Spleen (tissue), 11 donors: Measurements from ENCODE around the gene MAPK7. TPM values are rescaled to one million over a fixed set of nuclear protein-coding genes. Genes with fewer than 3 reads are reported as not detected.

ENCODE experiments used
- DNase-seq: peaks from one replicate; pipeline ENCODE4 v3.0.0-alpha.2; 2020
- H3K27ac ChIP-seq, 8 donors: fragments of 200-600 bp; sonication (generic) in 7 of 8; 1 replicate in 4 of 8; 2 replicates in 4 of 8; pipeline versions ENCODE4 v1.5.0 to v1.8.0; 2016 to 2021; ENCODE audit warnings: inconsistent platforms in 4 of 8, mild to moderate bottlenecking in 4 of 8, moderate library complexity in 1 of 8
- H3K27me3 ChIP-seq, 7 donors: fragments of 200-600 bp; sonication (generic) in 6 of 7; replicated peaks in 1 of 7; 1 replicate in 4 of 7; 2 replicates in 3 of 7; pipeline versions ENCODE4 v1.5.0 to v1.8.0; 2016 to 2021; ENCODE audit warnings: inconsistent platforms in 3 of 7, mild to moderate bottlenecking in 1 of 7
- H3K36me3 ChIP-seq, 6 donors: fragments of 200-600 bp; sonication (generic) in 5 of 6; 1 replicate in 4 of 6; 2 replicates in 2 of 6; pipeline versions ENCODE4 v1.5.0 to v1.8.0; 2016 to 2021; ENCODE audit warnings: inconsistent platforms in 2 of 6
- H3K4me1 ChIP-seq, 6 donors: fragments of 200-600 bp; sonication (generic) in 5 of 6; 1 replicate in 3 of 6; 2 replicates in 3 of 6; pipeline versions ENCODE4 v1.5.0 to v1.8.0; 2016 to 2021; ENCODE audit warnings: inconsistent platforms in 3 of 6
- H3K4me3 ChIP-seq, 8 donors: fragments of 200-600 bp; sonication (generic) in 7 of 8; 1 replicate in 4 of 8; 2 replicates in 4 of 8; pipeline versions ENCODE4 v1.5.0 to v1.8.0; 2016 to 2021; ENCODE audit warnings: inconsistent platforms in 4 of 8, mild to moderate bottlenecking in 4 of 8, moderate library complexity in 2 of 8
- H3K9me3 ChIP-seq, 8 donors: fragments of 200-600 bp; sonication (generic) in 7 of 8; 1 replicate in 4 of 8; 2 replicates in 4 of 8; pipeline versions ENCODE4 v1.5.0 to v1.8.0; 2016 to 2021; ENCODE audit warnings: inconsistent platforms in 4 of 8
- POLR2A ChIP-seq, 3 donors: fragments of 450-650 bp; IDR thresholded peaks; one replicate each; pipeline ENCODE4 v1.5.1; 2017; ENCODE audit warnings: antibody characterized with exemption in 3 of 3, mild to moderate bottlenecking in 1 of 3
- POLR2AphosphoS5 ChIP-seq, 3 donors: sonication (generic); formaldehyde crosslinking; IDR thresholded peaks; one replicate each; pipeline ENCODE4 v1.5.1; 2017; ENCODE audit warnings: antibody characterized with exemption in 3 of 3
- WGBS, 5 donors: extraction: QIAGEN DNeasy Blood & Tissue Kit in 3 of 5; methylation state at CpG; one replicate each; pipeline versions ENCODE4 v1.1.5 to v1.1.7; 2013 to 2018; 5-methylcytosine and 5-hydroxymethylcytosine counted together
- intact Hi-C: fragments of 100-400 bp; cut with DNase I; formaldehyde crosslinking; loops from one replicate; pipeline ENCODE4 v1.15.0; 2023; ENCODE audit warnings: low total_unique reads
- polyA plus RNA-seq, 3 donors: library from polyadenylated mRNA; stranded (reverse); fragments of 200-250 nt; gene quantifications; one replicate each; pipeline ENCODE4 v1.2.1, GENCODE V29; 2013
- total RNA-seq, 7 donors: library from RNA; depleted of rRNA in 3 of 7; stranded (reverse); fragments of >200 nt in 3 of 7; fragmentation: NEBNext Ultra II Directional in 4 of 7; extraction: Animal tissue kit (Norgen Biotek cat#: 25700) in 4 of 7; gene quantifications; one replicate each; pipeline versions ENCODE4 v1.1.0 to v1.2.1, GENCODE V29; 2016 to 2021
- TF ChIP-seq, protein P1 (sequence below), 11 experiments: fragments of 200-600 bp in 7 of 11; fragments of 450-650 bp in 4 of 11; sonication (generic) in 4 of 11; IDR thresholded peaks in 8 of 11; conservative IDR thresholded peaks in 3 of 11; 1 replicate in 7 of 11; 2 replicates in 4 of 11; pipeline versions ENCODE4 v1.4.0 to v1.8.0; 2016 to 2021; ENCODE audit warnings: antibody characterized with exemption in 11 of 11, inconsistent platforms in 4 of 11, mild to moderate bottlenecking in 1 of 11
- donor health status: healthy with polysubstance abuse.
- donor health status: DM: no; HTN: no; CAD: no; lungs with moderate emphysema.
- donor health status: DM: no; HTN: no; CAD: no.
- donor health status: Bipolar disorder and iron deficiency.
- donor health status: healthy.
- donor health status: DM: no; HTN: no; CAD: no.
- donor health status: DM: yes; HTN: yes; CAD: no.

The MAPK7 gene
- total and polyA plus RNA-seq, 10 donors = 5.7 to 56.2 (median 30.3) TPM

GRCh38 chr17:19362277-19363113, 15.8 kb upstream of the MAPK7 start, which contains the start of gene B9D1:
TSS of gene B9D1 (minus strand) at chr17:19362723. CDS start at chr17:19362569, 154 bp downstream.
- WGBS, 5 donors = 0 to 1% (median 1%) methylated on average over 27 to 83 of the region's 83 CpGs
- intact Hi-C loops = loop anchor here (2.0 kb wide), 1 partner anchor 84 kb away; no protein-coding TSS in a partner anchor

GRCh38 chr17:19363114-19363438, 15.2 kb upstream of the MAPK7 start:
- Histone ChIP-seq H3K4me3 (peak overlapping the region in 7 of 8 donors; percentile 59 to 88 (median 74)), H3K36me3 (no peaks in the 10 kb centered on the region), H3K4me1 (peaks cover 6 to 19% (median 16%) of the 10 kb centered on the region in 6 donors), H3K27me3 (peaks cover 0 to 7% (median 0%) of the 10 kb centered on the region in 7 donors), H3K9me3 (no peaks in the 10 kb centered on the region), H3K27ac (peak overlapping the region in 7 of 8 donors; percentile 66 to 89 (median 81))
- 28 to 35% (median 33%) methylated on average over 14 of the region's 14 CpGs for WGBS, 5 donors
- TF ChIP-seq POLR2AphosphoS5 (IDR thresholded peaks at IDR 0.05) = no peak
- TF ChIP-seq, protein P1, sequence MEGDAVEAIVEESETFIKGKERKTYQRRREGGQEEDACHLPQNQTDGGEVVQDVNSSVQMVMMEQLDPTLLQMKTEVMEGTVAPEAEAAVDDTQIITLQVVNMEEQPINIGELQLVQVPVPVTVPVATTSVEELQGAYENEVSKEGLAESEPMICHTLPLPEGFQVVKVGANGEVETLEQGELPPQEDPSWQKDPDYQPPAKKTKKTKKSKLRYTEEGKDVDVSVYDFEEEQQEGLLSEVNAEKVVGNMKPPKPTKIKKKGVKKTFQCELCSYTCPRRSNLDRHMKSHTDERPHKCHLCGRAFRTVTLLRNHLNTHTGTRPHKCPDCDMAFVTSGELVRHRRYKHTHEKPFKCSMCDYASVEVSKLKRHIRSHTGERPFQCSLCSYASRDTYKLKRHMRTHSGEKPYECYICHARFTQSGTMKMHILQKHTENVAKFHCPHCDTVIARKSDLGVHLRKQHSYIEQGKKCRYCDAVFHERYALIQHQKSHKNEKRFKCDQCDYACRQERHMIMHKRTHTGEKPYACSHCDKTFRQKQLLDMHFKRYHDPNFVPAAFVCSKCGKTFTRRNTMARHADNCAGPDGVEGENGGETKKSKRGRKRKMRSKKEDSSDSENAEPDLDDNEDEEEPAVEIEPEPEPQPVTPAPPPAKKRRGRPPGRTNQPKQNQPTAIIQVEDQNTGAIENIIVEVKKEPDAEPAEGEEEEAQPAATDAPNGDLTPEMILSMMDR (IDR thresholded peaks at IDR 0.05 in 8 of 11, conservative IDR thresholded peaks at IDR 0.05 in 3 of 11) = peak in 5 of 11 experiments; percentile 3 to 44 (median 12)
- DNase-seq = no peak
- intact Hi-C loops = loop anchor here (2.0 kb wide), 1 partner anchor 84 kb away; no protein-coding TSS in a partner anchor

More at GRCh38 chr17:19362277-19363113, 15.8 kb upstream of the MAPK7 start, which contains the start of gene B9D1:
- peak; percentile 67 to 85 (median 84) for TF ChIP-seq POLR2AphosphoS5 (IDR thresholded peaks at IDR 0.05)
- TF ChIP-seq POLR2A (IDR thresholded peaks at IDR 0.05) = no peak
- TF ChIP-seq, protein P1 (IDR thresholded peaks at IDR 0.05 in 8 of 11, conservative IDR thresholded peaks at IDR 0.05 in 3 of 11) = peak; percentile 94 to 99 (median 98)
- Histone ChIP-seq H3K9me3 (no peaks in the 10 kb centered on the region), H3K36me3 (no peaks in the 10 kb centered on the region), H3K4me3 (peak within 1 kb of the TSS; percentile 53 to 88 (median 72)), H3K27ac (peak within 1 kb of the TSS; percentile 44 to 89 (median 80)), H3K27me3 (peaks cover 0 to 7% (median 0%) of the 10 kb centered on the region in 7 donors), H3K4me1 (peaks cover 6 to 19% (median 16%) of the 10 kb centered on the region in 6 donors)
- peak; percentile 98 for DNase-seq

GRCh38 chr17:19363460-19364035, 14.8 kb upstream of the MAPK7 start:
- intact Hi-C loops = loop anchor here (2.0 kb wide), 1 partner anchor 83 kb away; no protein-coding TSS in a partner anchor
- peaks cover 0 to 7% (median 0%) of the 10 kb centered on the region in 7 donors for H3K27me3 ChIP-seq
- H3K36me3 ChIP-seq = no peaks in the 10 kb centered on the region
- H3K27ac ChIP-seq = peak overlapping the region in 1 of 8 donors; percentile 84
- no peak overlapping the region for H3K4me3 ChIP-seq
- no peaks in the 10 kb centered on the region for H3K9me3 ChIP-seq
- no peak for TF ChIP-seq POLR2A (IDR thresholded peaks at IDR 0.05)
- TF ChIP-seq, protein P1 (IDR thresholded peaks at IDR 0.05 in 8 of 11, conservative IDR thresholded peaks at IDR 0.05 in 3 of 11) = no peak
- TF ChIP-seq POLR2AphosphoS5 (IDR thresholded peaks at IDR 0.05) = no peak
- WGBS, 5 donors = 52 to 62% (median 61%) methylated on average over 6 of the region's 6 CpGs
- peaks cover 6 to 19% (median 16%) of the 10 kb centered on the region in 6 donors for H3K4me1 ChIP-seq
- peak; percentile 64 for DNase-seq
